HG03469 (cell line): ENCODE data around the gene ISG15.
A peak's percentile ranks its signal among the peaks of the same experiment; 100 is the strongest.
"Not testable (repeated sequence)": the region's sequence is repeated elsewhere in the genome, so short reads cannot be mapped to it uniquely, and the experiment has no call there.

Experiments used
- ATAC-seq: cut with Tn5 transposase; IDR thresholded peaks from one replicate; pipeline ENCODE4 v1.9.1; 2021; ENCODE audit warnings: mild to moderate bottlenecking, moderate library complexity, moderate number of reproducible peaks; ENCODE audit not compliant: unreplicated experiment

ISG15 gene

GRCh38 chr1:1025730-1026129 is 12.4 kb downstream of the ISG15 start:
- no peak for ATAC-seq

GRCh38 chr1:1026599-1027413 is 13.5 kb downstream of the ISG15 start:
- no peak for ATAC-seq

GRCh38 chr1:1027791-1028190 is 14.5 kb downstream of the ISG15 start:
- no peak for ATAC-seq

- ATAC-seq = not testable (repeated sequence)
Measured at GRCh38 chr1:1030867-1031658, 17.8 kb downstream of the ISG15 start.

- ATAC-seq = no peak
Measured at GRCh38 chr1:1031659-1032235, 18.4 kb downstream of the ISG15 start.

- ATAC-seq = no peak
Measured at GRCh38 chr1:1032424-1032823, 19.1 kb downstream of the ISG15 start.

GRCh38 chr1:1033009-1033587 is 19.8 kb downstream of the ISG15 start:
- ATAC-seq = peak; percentile 69

- ATAC-seq = no peak
Measured at GRCh38 chr1:1033731-1034438, 20.6 kb downstream of the ISG15 start.

- no peak for ATAC-seq
Measured at GRCh38 chr1:1034439-1034781, 21.1 kb downstream of the ISG15 start.

- ATAC-seq = no peak
Measured at GRCh38 chr1:1035291-1035943, 22.1 kb downstream of the ISG15 start.

GRCh38 chr1:1037366-1038327 is 24.4 kb downstream of the ISG15 start:
- no peak for ATAC-seq

GRCh38 chr1:1038694-1039093 is 25.4 kb downstream of the ISG15 start:
- no peak for ATAC-seq

- ATAC-seq = no peak
Measured at GRCh38 chr1:1039145-1039910, 26.0 kb downstream of the ISG15 start.

GRCh38 chr1:1040004-1040991 is 27.0 kb downstream of the ISG15 start:
- ATAC-seq = no peak

- ATAC-seq = no peak
Measured at GRCh38 chr1:1041092-1041523, 27.8 kb downstream of the ISG15 start.

- ATAC-seq = no peak
Measured at GRCh38 chr1:1041873-1042272, 28.6 kb downstream of the ISG15 start.

GRCh38 chr1:1042835-1043234 is 29.5 kb downstream of the ISG15 start:
- no peak for ATAC-seq
